Measurements from ENCODE around the gene OR2S2. TPM values are rescaled to one million over a fixed set of nuclear protein-coding genes. Genes with fewer than 3 reads are reported as not detected.

Gene OR2S2
- total and polyA plus RNA-seq, 2 of the 8 experiments (the other 6 are each of a cell fraction or from before 2014, with no cell fraction given), result not detected

Other genes with a start within 250 kb of the OR2S2 start
- gene TLN1, start 226.0 kb downstream of the OR2S2 start, total RNA-seq (2021; fragmentation: NEBNext Ultra II Directional; extraction: Animal tissue kit (Norgen Biotek cat#: 25700)), result 87.9 and 90.1 TPM in 2 replicates
- gene TLN1, start 226.0 kb downstream of the OR2S2 start, polyA plus RNA-seq (2011; rRNA removed), result 28.1 and 42.4 TPM in 2 replicates
- 24.4 and 26.5 TPM in 2 replicates for gene CREB3, start 225.5 kb downstream of the OR2S2 start, total RNA-seq (2021; fragmentation: NEBNext Ultra II Directional; extraction: Animal tissue kit (Norgen Biotek cat#: 25700))
- gene CREB3, start 225.5 kb downstream of the OR2S2 start, polyA plus RNA-seq (2011; rRNA removed), result 25.7 and 29.1 TPM in 2 replicates
- 69.1 and 71.9 TPM in 2 replicates for gene GBA2, start 208.9 kb downstream of the OR2S2 start, total RNA-seq (2021; fragmentation: NEBNext Ultra II Directional; extraction: Animal tissue kit (Norgen Biotek cat#: 25700))
- 64.2 and 81.4 TPM in 2 replicates for gene GBA2, start 208.9 kb downstream of the OR2S2 start, polyA plus RNA-seq (2011; rRNA removed)
- 21.8 and 22.7 TPM in 2 replicates for gene RGP1, start 208.9 kb downstream of the OR2S2 start, total RNA-seq (2021; fragmentation: NEBNext Ultra II Directional; extraction: Animal tissue kit (Norgen Biotek cat#: 25700))
- 11.8 and 13.9 TPM in 2 replicates for gene RGP1, start 208.9 kb downstream of the OR2S2 start, polyA plus RNA-seq (2011; rRNA removed)
- gene MSMP, start 203.9 kb downstream of the OR2S2 start, total RNA-seq (2021; fragmentation: NEBNext Ultra II Directional; extraction: Animal tissue kit (Norgen Biotek cat#: 25700)), result not detected in 2 replicates
- gene MSMP, start 203.9 kb downstream of the OR2S2 start, polyA plus RNA-seq (2011; rRNA removed), result 0.53 and 1.3 TPM in 2 replicates
- 11.0 and 14.3 TPM in 2 replicates for gene NPR2, start 166.6 kb downstream of the OR2S2 start, total RNA-seq (2021; fragmentation: NEBNext Ultra II Directional; extraction: Animal tissue kit (Norgen Biotek cat#: 25700))
- gene NPR2, start 166.6 kb downstream of the OR2S2 start, polyA plus RNA-seq (2011; rRNA removed), result 13.7 and 17.0 TPM in 2 replicates
- gene SPAG8, start 145.9 kb downstream of the OR2S2 start, total RNA-seq (2021; fragmentation: NEBNext Ultra II Directional; extraction: Animal tissue kit (Norgen Biotek cat#: 25700)), result 0.37 and 0.55 TPM in 2 replicates
- gene SPAG8, start 145.9 kb downstream of the OR2S2 start, polyA plus RNA-seq (2011; rRNA removed), result 0.31 and 0.44 TPM in 2 replicates
- gene HINT2, start 143.1 kb downstream of the OR2S2 start, total RNA-seq (2021; fragmentation: NEBNext Ultra II Directional; extraction: Animal tissue kit (Norgen Biotek cat#: 25700)), result 32.1 and 34.8 TPM in 2 replicates
- gene HINT2, start 143.1 kb downstream of the OR2S2 start, polyA plus RNA-seq (2011; rRNA removed), result 51.2 and 62.1 TPM in 2 replicates
- not detected in 2 replicates for gene FAM221B, start 129.4 kb downstream of the OR2S2 start, total RNA-seq (2021; fragmentation: NEBNext Ultra II Directional; extraction: Animal tissue kit (Norgen Biotek cat#: 25700))
- 0.03 TPM in 1 of 2 replicates, not detected in the other for gene FAM221B, start 129.4 kb downstream of the OR2S2 start, polyA plus RNA-seq (2011; rRNA removed)
- 5.7 and 7.5 TPM in 2 replicates for gene TMEM8B, start 128.9 kb downstream of the OR2S2 start, total RNA-seq (2021; fragmentation: NEBNext Ultra II Directional; extraction: Animal tissue kit (Norgen Biotek cat#: 25700))
- gene TMEM8B, start 128.9 kb downstream of the OR2S2 start, polyA plus RNA-seq (2011; rRNA removed), result 10.4 and 12.2 TPM in 2 replicates
- not detected in 2 replicates for gene OR13J1, start 87.8 kb downstream of the OR2S2 start, total RNA-seq (2021; fragmentation: NEBNext Ultra II Directional; extraction: Animal tissue kit (Norgen Biotek cat#: 25700))
- gene OR13J1, start 87.8 kb downstream of the OR2S2 start, polyA plus RNA-seq (2011; rRNA removed), result not detected in 2 replicates
- not detected in 2 replicates for gene HRCT1, start 52.0 kb downstream of the OR2S2 start, total RNA-seq (2021; fragmentation: NEBNext Ultra II Directional; extraction: Animal tissue kit (Norgen Biotek cat#: 25700))
- not detected in 2 replicates for gene HRCT1, start 52.0 kb downstream of the OR2S2 start, polyA plus RNA-seq (2011; rRNA removed)
- not detected in 2 replicates for gene SPAAR, start 48.7 kb downstream of the OR2S2 start, total RNA-seq (2021; fragmentation: NEBNext Ultra II Directional; extraction: Animal tissue kit (Norgen Biotek cat#: 25700))
- gene SPAAR, start 48.7 kb downstream of the OR2S2 start, polyA plus RNA-seq (2011; rRNA removed), result 0.27 and 0.33 TPM in 2 replicates
- 9.8 and 10.0 TPM in 2 replicates for gene RECK, start 78.8 kb upstream of the OR2S2 start, total RNA-seq (2021; fragmentation: NEBNext Ultra II Directional; extraction: Animal tissue kit (Norgen Biotek cat#: 25700))
- 5.0 and 5.4 TPM in 2 replicates for gene RECK, start 78.8 kb upstream of the OR2S2 start, polyA plus RNA-seq (2011; rRNA removed)
- gene GLIPR2, start 178.6 kb upstream of the OR2S2 start, total RNA-seq (2021; fragmentation: NEBNext Ultra II Directional; extraction: Animal tissue kit (Norgen Biotek cat#: 25700)), result 7.9 and 8.9 TPM in 2 replicates
- gene GLIPR2, start 178.6 kb upstream of the OR2S2 start, polyA plus RNA-seq (2011; rRNA removed), result 10.2 and 12.0 TPM in 2 replicates
- 0.19 and 0.27 TPM in 2 replicates for gene CCIN, start 211.2 kb upstream of the OR2S2 start, total RNA-seq (2021; fragmentation: NEBNext Ultra II Directional; extraction: Animal tissue kit (Norgen Biotek cat#: 25700))
- 0.20 and 0.21 TPM in 2 replicates for gene CCIN, start 211.2 kb upstream of the OR2S2 start, polyA plus RNA-seq (2011; rRNA removed)
- gene CLTA, start 232.8 kb upstream of the OR2S2 start, total RNA-seq (2021; fragmentation: NEBNext Ultra II Directional; extraction: Animal tissue kit (Norgen Biotek cat#: 25700)), result 236 and 239 TPM in 2 replicates
- 137 and 146 TPM in 2 replicates for gene CLTA, start 232.8 kb upstream of the OR2S2 start, polyA plus RNA-seq (2011; rRNA removed)

All from H1 (cell line).